ENCODE measurements around the gene OR6S1.

OR6S1 gene

DNA sequence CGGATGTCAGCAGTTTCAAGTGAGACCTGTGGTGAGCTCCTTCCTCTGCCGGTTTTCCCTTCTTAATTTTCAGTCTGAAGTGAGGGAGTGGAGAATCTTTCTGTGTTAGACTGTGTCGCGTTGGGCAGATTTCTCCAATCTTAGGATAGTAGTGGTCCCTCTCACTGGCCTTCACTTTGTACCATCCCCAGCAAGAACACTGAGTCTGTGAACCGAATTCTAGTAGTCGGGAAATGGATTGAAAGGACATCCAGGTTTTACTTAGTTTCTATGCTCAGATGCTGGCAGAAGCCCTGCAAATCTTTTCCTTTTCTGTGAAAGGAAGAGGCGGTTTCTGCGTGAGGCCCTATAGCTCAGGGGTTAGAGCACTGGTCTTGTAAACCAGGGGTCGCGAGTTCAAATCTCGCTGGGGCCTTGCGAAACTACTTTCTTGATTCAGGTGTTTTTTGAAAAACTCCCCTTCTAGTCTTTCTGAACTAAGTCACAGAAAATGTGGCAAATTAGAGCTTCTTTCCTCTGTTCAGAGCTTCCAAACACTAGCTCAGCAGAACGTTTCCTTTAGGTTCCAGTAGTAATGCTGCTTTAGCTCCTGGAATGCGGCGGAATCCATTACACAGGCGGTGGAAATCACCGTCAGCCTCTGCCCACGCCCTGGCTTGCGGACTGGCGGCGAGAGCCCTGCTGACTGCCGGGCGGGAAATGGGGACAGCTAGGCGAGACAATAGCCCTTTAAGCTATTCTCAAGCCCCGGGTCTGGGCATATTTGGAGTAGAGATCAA, 40.0 kb upstream of the OR6S1 start:
- TF ChIP-seq MYC (IDR thresholded peaks at IDR 0.05; ENCODE audit: low read depth, low read length), result peak; percentile 2; the same call in 1 of the 2 replicates
- TF ChIP-seq, protein P1, sequence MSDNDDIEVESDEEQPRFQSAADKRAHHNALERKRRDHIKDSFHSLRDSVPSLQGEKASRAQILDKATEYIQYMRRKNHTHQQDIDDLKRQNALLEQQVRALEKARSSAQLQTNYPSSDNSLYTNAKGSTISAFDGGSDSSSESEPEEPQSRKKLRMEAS (IDR thresholded peaks at IDR 0.05; ENCODE audit: low read depth, low read length), result no peak
- peak; percentile 84 for DNase-seq (ENCODE audit: low read depth)
- peak overlapping the region; percentile 66 for H3K4me3 ChIP-seq (ENCODE audit: low read depth, low read length)

DNA sequence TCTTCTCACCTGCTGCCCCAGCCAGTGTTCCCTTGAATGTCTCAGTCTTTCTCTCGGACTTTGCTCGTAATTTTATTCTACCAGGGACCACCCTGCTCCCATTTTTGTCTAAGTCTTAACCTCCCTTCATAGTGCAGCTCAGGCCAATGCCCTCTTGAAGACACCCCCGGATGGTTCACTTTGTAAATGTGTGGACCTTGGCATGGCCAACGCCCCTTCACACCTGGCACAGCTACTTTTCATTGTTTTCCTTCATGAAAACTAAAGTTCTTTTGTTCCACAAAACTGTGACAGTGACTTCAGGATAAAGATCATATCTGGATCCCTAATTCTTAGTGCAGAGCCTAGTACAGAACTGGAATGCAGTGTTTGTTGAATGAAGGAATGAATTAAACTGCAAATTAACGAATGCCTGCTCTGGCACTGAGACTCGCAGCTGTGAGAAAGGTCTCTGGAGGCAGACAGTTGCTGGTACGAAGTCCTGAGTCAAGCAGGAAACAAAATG, 39.4 kb upstream of the OR6S1 start:
- H3K4me3 ChIP-seq (ENCODE audit: low read depth, low read length), result peak overlapping the region; percentile 66
- DNase-seq (ENCODE audit: low read depth), result no peak
- TF ChIP-seq, protein P2, sequence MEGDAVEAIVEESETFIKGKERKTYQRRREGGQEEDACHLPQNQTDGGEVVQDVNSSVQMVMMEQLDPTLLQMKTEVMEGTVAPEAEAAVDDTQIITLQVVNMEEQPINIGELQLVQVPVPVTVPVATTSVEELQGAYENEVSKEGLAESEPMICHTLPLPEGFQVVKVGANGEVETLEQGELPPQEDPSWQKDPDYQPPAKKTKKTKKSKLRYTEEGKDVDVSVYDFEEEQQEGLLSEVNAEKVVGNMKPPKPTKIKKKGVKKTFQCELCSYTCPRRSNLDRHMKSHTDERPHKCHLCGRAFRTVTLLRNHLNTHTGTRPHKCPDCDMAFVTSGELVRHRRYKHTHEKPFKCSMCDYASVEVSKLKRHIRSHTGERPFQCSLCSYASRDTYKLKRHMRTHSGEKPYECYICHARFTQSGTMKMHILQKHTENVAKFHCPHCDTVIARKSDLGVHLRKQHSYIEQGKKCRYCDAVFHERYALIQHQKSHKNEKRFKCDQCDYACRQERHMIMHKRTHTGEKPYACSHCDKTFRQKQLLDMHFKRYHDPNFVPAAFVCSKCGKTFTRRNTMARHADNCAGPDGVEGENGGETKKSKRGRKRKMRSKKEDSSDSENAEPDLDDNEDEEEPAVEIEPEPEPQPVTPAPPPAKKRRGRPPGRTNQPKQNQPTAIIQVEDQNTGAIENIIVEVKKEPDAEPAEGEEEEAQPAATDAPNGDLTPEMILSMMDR (IDR thresholded peaks at IDR 0.05; ENCODE audit: low read depth, low read length), result no peak
- no peak for TF ChIP-seq MYC (IDR thresholded peaks at IDR 0.05; ENCODE audit: low read depth, low read length)
- no peak for TF ChIP-seq POLR2A (IDR thresholded peaks at IDR 0.05; ENCODE audit: extremely low read depth, insufficient read length)
- TF ChIP-seq, protein P1 (IDR thresholded peaks at IDR 0.05; ENCODE audit: low read depth, low read length), result no peak

DNA sequence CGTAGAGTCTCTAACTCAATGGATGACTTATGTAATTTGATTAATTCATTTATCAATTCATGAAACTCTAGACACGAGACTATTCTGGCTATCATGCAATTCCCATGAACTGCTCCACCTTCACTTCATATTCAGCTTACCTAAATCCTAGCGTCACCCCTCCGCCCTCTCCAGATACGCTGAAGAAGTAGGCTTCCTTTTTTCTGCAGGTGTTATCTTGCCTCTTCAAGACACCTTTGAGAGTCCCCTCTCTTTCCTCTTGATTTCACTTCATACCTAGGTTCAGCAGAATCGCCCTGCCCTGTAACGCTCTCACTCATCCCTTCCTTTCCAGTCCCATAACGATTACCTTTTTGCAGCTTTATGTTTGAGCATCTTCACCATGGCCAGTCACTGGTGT, 38.9 kb upstream of the OR6S1 start:
- DNase-seq (ENCODE audit: low read depth), result no peak
- TF ChIP-seq, protein P2 (IDR thresholded peaks at IDR 0.05; ENCODE audit: low read depth, low read length), result no peak
- TF ChIP-seq MYC (IDR thresholded peaks at IDR 0.05; ENCODE audit: low read depth, low read length), result no peak
- TF ChIP-seq, protein P1 (IDR thresholded peaks at IDR 0.05; ENCODE audit: low read depth, low read length), result no peak
- no peak for TF ChIP-seq POLR2A (IDR thresholded peaks at IDR 0.05; ENCODE audit: extremely low read depth, insufficient read length)
- no peak overlapping the region for H3K4me3 ChIP-seq (ENCODE audit: low read depth, low read length)

DNA sequence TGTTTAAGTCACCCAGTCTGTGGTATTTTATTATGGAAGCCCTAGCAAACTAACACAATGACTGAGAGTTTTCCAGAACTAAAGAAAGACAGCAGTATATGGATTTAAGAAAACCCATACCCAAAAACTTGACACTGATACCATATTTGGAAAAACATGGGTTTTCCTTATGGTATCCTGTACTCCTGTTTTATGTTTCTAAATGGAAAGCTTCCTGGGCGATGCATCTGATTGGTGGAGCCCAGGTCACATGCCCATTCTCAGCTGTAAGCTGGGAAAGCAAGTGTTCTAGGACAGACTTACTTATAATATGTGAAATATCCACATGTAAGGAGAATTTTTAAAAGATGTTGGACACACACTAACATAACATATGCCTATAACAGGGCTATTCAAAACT, 38.4 kb upstream of the OR6S1 start:
- TF ChIP-seq POLR2A (IDR thresholded peaks at IDR 0.05; ENCODE audit: extremely low read depth, insufficient read length) (no peak), MYC (IDR thresholded peaks at IDR 0.05; ENCODE audit: low read depth, low read length) (no peak)
- TF ChIP-seq, protein P2 (IDR thresholded peaks at IDR 0.05; ENCODE audit: low read depth, low read length), result no peak
- TF ChIP-seq, protein P1 (IDR thresholded peaks at IDR 0.05; ENCODE audit: low read depth, low read length), result no peak
- no peak overlapping the region for H3K4me3 ChIP-seq (ENCODE audit: low read depth, low read length)
- peak; percentile 34 for DNase-seq (ENCODE audit: low read depth)

DNA sequence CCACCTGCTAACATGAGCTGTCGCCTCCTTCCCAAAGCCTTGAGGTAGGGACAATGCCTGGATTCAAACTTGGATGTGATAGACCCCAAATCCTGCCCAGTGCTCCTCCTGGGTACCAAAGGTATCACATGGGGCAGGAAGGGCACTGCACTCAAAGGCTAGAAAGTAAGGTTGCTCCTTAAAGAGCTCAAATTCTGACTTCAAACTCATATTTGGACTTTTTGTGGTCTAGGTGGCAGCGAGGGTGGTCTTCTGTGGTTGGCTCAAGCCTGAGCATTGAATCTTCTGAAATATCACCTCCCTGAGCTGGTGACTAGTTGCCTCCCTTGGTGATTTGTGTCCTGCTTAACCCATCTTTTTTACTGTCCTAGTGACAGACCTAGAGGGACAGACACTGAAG, 34.6 kb upstream of the OR6S1 start:
- no peak for DNase-seq (ENCODE audit: low read depth)
- TF ChIP-seq, protein P1 (IDR thresholded peaks at IDR 0.05; ENCODE audit: low read depth, low read length), result no peak
- TF ChIP-seq, protein P2 (IDR thresholded peaks at IDR 0.05; ENCODE audit: low read depth, low read length), result no peak
- TF ChIP-seq POLR2A (IDR thresholded peaks at IDR 0.05; ENCODE audit: extremely low read depth, insufficient read length) (no peak), MYC (IDR thresholded peaks at IDR 0.05; ENCODE audit: low read depth, low read length) (no peak)
- H3K4me3 ChIP-seq (ENCODE audit: low read depth, low read length), result no peak overlapping the region

DNA sequence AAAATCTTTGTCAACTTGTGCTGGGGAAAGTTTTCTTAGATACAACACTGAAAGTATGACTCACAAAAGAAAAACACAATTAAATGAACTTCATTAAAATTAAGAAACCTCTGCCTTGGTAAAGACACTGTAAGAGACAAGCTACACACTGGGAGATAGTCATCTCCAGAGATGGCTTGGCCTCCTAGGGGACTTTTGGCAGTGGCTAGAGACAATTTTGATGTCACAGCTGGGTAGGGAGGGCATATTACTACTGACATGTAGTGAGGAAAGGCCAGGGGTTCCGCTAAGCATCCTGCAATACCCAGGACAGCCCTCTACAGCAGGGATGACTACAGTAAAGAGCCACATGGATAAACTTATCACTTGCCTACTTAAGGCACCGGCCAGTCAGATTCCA, 34.2 kb upstream of the OR6S1 start:
- TF ChIP-seq, protein P2 (IDR thresholded peaks at IDR 0.05; ENCODE audit: low read depth, low read length), result no peak
- no peak for TF ChIP-seq POLR2A (IDR thresholded peaks at IDR 0.05; ENCODE audit: extremely low read depth, insufficient read length)
- DNase-seq (ENCODE audit: low read depth), result no peak
- H3K4me3 ChIP-seq (ENCODE audit: low read depth, low read length), result no peak overlapping the region

Measured in NB4 (cell line).